Adipose tissue (tissue), 3 donors: Measurements from ENCODE around the gene ARID3B. TPM values are rescaled to one million over a fixed set of nuclear protein-coding genes. Genes with fewer than 3 reads are reported as not detected.
"Not testable (repeated sequence)": the region's sequence is repeated elsewhere in the genome, so short reads cannot be mapped to it uniquely, and the experiment has no call there.

Experiments
- H3K27ac ChIP-seq: one replicate; pipeline ENCODE4 v1.5.1; 2013; ENCODE audit warnings: low read depth, low read length
- WGBS, 3 donors: extraction: QIAGEN DNeasy Blood & Tissue Kit; methylation state at CpG; one replicate each; pipeline ENCODE4 v1.1.7; 2013; 5-methylcytosine and 5-hydroxymethylcytosine counted together
- polyA plus RNA-seq, 3 donors: library from polyadenylated mRNA; stranded (reverse); fragments of 200-250 nt; gene quantifications; one replicate each; pipeline ENCODE4 v1.2.3, GENCODE V29; 2013
- donor health status: healthy with polysubstance abuse.
- donor health status: Bipolar disorder and iron deficiency.
- donor health status: healthy.

The ARID3B gene
- polyA plus RNA-seq, 3 donors: 2.1 to 3.0 (median 2.6) TPM

- no peak overlapping the region for H3K27ac ChIP-seq
- WGBS, 3 donors: 78 to 90% (median 80%) methylated on average over 10 of the region's 10 CpGs
Measured at GRCh38 chr15:74626752-74627692, 86.0 kb downstream of the ARID3B start.

DNA sequence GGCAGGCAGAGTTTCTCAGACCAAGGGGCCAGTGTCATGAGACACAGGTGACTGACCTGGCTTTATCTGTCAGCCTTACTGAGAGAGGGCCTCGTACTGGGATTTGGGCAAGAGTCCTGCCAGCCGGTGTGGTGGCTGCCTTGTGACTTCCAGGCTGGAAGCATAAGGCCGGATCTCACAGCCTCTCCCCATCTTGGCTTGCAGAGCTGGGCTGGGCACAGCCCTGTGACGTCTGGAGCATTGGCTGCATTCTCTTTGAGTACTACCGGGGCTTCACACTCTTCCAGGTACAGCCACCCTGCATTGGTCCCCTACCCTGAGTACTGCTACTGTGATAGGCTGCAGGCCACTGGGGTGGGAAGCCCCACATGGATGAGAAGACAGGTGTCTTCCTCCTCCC is 86.7 kb downstream of the ARID3B start:
- H3K27ac ChIP-seq: no peak overlapping the region
- 73 to 81% (median 79%) methylated on average over 5 of the region's 5 CpGs for WGBS, 3 donors

DNA sequence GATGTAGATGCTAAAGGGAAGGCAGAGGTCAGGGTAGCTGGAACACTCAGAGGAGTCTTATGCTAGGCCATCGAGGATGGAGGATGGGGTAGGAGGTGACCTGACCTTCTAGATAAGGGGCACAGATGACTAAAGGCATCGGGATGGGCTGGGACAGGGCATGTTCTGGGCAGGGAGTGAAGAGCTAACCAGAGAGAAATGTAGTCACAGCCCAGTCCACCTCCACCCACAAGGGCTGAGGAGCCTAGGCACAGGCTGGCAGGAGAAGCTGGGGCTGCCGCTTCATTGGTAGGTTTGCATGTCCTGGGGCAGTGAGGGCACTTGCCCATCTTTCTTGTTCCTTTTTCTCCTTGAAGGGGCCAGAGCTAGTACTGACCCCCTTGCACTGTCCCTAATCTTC is 87.2 kb downstream of the ARID3B start:
- no peak overlapping the region for H3K27ac ChIP-seq
- WGBS, 3 donors: 70 to 77% (median 73%) methylated on average over 3 of the region's 3 CpGs

- no peak overlapping the region for H3K27ac ChIP-seq
- WGBS, 3 donors: 46 to 64% (median 50%) methylated on average over 5 of the region's 5 CpGs
Measured at GRCh38 chr15:74628949-74629348, 87.9 kb downstream of the ARID3B start.

DNA sequence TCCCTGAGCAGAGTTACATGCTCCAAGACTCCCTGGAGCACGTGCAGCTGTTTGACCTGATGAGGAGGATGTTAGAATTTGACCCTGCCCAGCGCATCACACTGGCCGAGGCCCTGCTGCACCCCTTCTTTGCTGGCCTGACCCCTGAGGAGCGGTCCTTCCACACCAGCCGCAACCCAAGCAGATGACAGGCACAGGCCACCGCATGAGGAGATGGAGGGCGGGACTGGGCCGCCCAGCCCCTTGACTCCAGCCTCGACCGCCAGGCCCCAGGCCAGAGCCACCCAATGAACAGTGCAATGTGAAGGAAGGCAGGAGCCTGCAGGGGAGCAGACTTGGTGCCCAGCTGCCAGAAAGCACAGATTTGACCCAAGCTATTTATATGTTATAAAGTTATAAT is 88.7 kb downstream of the ARID3B start:
- not testable (repeated sequence) for H3K27ac ChIP-seq
- WGBS, 3 donors: 85 to 91% (median 90%) methylated on average over 8 to 10 of the region's 10 CpGs

DNA sequence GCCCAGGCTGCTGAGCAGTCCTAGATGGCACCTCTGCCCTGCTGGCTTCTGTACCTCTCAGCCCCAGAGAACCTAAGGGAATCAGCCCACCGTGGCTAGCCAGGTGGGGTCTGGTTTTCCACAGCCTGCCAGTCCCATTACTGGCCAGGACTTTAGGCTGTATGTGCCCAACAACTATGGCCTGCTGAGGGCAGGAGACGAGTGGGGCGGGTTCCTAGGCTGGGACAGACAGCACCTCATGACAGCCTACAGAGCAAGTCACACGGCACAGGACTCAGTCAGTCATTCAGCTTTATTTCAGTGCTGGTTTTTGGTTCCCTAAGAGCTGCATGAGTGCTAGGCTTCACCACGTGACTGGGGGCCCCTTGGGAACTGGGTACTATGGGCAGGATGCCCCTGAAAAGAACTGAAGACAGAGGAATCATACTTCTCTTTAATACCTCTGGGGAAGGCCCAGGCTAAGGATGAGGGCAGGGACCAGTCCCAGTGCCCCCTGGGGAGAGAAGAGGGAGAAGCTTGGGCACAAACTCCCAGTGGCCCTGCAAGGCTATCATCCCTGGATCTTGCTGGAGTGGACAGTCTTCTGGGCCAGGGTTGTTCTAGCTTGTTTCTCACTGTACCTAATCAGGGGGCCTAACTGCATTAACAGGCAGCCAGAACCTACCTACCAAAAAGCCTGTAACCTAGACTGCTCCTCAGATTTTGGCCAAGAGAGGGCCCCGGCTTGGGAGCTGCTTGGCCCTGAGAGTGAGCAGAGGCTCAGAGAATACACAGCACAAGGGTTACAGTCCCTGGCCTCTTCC is 89.5 kb downstream of the ARID3B start:
- WGBS, 3 donors: 73 to 78% (median 73%) methylated on average over 6 of the region's 6 CpGs
- no peak overlapping the region for H3K27ac ChIP-seq

GRCh38 chr15:74631087-74631385 is 90.0 kb downstream of the ARID3B start:
- 75 to 80% (median 78%) methylated on average over 3 of the region's 3 CpGs for WGBS, 3 donors
- no peak overlapping the region for H3K27ac ChIP-seq

- WGBS, 3 donors: 56 to 64% (median 61%) methylated on average over 3 of the region's 3 CpGs
- H3K27ac ChIP-seq: no peak overlapping the region
Measured at GRCh38 chr15:74631408-74631807, 90.4 kb downstream of the ARID3B start.

GRCh38 chr15:74631935-74632560 is 91.0 kb downstream of the ARID3B start:
- WGBS, 3 donors: 71 to 72% (median 72%) methylated on average over 8 of the region's 8 CpGs

DNA sequence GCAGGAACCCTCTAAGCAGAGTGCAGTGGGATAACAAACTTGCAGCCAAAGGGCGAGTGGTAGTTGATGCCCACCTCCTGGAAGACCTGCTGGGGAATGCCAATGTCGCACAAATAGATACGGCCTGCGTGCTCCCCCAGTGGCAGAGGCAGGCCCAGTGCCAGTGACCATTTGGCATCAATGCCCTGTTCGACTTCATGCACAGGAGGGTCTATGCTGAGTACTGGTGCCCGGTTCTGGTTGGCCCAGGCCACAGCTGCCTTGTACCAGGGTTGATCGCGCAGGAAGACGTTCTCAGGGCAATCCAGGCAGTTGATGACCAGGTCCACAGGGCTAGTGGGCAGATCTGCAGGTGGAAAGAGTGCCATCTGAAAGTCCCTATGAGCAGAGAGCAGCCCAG is 91.6 kb downstream of the ARID3B start:
- 91 to 93% (median 91%) methylated on average over 9 of the region's 9 CpGs for WGBS, 3 donors
- no peak overlapping the region for H3K27ac ChIP-seq

More at GRCh38 chr15:74631935-74632560, 91.0 kb downstream of the ARID3B start:
- no peak overlapping the region for H3K27ac ChIP-seq

DNA sequence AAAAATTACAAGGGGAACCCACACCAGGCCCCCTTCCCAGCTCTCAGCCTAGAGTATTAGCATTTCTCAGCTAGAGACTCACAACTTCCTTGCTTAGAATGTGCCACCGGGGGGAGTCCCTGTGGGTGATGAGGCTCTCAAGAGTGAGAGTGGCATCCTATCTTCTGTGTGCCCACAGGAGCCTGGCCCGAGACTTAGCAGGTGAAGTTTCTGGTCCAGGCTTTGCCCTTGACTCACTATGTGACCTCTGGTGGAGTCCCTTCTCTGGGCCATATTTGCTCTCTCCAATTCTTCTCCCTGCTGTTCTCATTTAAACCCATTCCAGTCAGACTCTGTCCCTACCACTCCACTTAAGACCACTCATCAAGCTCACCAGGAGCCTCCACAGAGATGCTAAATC is 92.8 kb downstream of the ARID3B start:
- WGBS, 3 donors: 68 to 71% (median 68%) methylated on average over 2 of the region's 2 CpGs
- H3K27ac ChIP-seq: no peak overlapping the region

DNA sequence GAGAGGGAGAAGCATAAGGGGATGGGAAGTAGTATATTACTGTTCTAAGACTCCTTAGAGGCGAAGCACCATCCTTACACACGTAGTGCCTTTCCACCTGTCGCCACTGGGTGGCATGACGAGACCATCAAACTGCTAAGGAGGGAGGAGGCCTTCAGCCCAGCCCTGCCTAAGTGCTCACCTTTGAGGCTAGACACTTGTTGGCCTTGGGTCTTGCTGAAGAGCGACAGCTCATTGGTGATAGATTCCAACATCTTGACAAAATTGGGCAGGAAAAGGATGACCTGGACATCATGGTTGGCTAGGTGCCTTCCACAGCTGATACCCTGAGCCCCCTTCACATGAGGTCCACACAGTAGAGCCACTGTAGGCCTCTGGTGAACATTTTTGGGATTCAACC is 94.2 kb downstream of the ARID3B start:
- H3K27ac ChIP-seq: no peak overlapping the region
- WGBS, 3 donors: 21 to 26% (median 25%) methylated on average over 5 of the region's 5 CpGs

DNA sequence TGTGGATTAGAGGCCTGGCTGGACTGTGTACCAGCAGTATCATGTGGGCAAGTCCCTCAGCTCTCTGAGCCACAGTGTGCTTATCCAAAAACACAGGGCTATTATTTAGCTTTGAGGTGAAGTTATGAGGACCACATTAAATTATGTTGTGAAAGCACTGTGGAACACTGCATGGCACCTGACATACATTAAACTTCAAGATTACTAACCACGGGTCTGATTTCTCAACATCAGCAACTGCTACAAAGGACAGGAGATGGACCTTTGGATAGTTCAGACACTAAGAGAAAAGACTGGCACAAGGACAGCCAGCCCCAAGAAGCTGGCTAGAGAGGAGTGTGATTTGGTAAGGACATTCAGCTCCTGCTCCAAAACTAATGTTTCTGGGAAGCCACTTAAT is 96.0 kb downstream of the ARID3B start:
- WGBS, 3 donors: 64 to 90% (median 79%) methylated on average over 1 of the region's 1 CpG
- H3K27ac ChIP-seq: no peak overlapping the region

DNA sequence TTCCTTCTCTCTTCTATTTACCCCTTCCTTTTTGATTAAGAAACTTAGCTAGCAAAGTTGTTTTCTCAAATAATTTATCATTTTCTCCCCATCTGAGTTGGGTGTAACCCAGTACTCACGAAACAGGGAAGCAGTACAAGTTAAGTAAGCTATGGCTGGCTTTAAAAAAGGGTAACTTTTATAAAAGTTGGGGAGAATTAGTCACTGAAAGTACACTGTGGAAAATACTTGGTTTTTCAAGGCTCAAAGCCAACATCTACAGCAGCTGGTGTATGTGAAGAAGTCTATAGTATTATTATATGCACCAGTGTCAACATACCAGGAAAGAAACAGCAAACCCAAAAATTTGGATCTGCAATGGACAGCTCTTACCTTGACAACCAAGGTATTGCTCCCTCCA is 100.1 kb downstream of the ARID3B start:
- WGBS, 3 donors: 46 to 94% (median 66%) methylated on average over 1 of the region's 1 CpG
- H3K27ac ChIP-seq: no peak overlapping the region

- 27 to 90% (median 88%) methylated on average over 4 of the region's 4 CpGs for WGBS, 3 donors
- H3K27ac ChIP-seq: no peak overlapping the region
Measured at GRCh38 chr15:74642348-74642733, 101.3 kb downstream of the ARID3B start.

DNA sequence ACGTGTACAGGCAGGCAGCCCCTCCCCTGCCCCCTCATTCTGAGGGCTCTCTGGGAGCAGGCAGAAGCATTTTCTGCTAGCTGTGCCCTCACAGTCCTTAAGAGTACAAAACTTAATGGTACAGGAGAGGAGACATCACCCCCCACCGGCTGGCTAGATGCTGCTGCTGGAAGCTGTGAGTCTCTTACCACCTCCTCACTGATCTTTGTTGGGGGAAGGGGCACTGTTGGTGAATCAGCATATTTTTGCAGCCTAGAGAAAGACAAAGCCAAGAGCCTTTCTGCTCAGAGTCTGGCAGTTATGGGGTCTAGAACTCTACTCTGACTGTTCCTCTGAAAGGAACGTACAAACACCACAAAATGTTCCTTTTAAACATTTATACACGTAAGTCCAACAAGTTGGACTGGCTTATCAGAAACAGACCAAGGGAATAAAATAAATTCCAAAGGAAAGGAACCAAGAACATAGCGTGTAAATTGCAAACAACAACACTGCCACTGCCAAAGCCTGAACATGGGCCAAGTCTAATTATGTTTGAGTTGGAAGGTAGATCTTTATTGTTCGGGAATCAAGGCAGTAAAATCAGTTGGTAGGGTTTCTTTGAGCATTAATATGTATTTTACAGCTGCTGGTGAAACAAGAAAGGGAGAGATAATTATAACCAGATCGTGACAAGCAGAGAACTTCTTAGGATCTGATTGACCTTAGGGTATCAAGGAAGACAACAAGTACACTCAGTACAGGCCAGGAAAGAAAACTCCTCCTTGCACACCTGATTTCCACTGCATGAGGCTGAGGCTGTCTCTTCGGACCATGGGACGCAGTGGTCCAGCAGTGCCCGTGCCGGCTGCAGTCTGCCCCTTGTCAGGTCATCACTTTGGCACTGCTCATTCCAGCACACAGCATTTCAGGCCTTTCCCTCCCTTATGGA is 102.0 kb downstream of the ARID3B start:
- no peak overlapping the region for H3K27ac ChIP-seq
- WGBS, 3 donors: 35 to 57% (median 47%) methylated on average over 11 of the region's 11 CpGs

GRCh38 chr15:74643665-74644204 is 102.7 kb downstream of the ARID3B start:
- H3K27ac ChIP-seq: no peak overlapping the region
- 80 to 86% (median 84%) methylated on average over 2 of the region's 2 CpGs for WGBS, 3 donors

GRCh38 chr15:74646480-74646879 is 105.5 kb downstream of the ARID3B start:
- no peak overlapping the region for H3K27ac ChIP-seq
